Measurements from ENCODE around the gene RELL2. TPM values are rescaled to one million over a fixed set of nuclear protein-coding genes. Genes with fewer than 3 reads are reported as not detected.

Gene RELL2
- total RNA-seq, 2 experiments from 2014 or later: 28.0 to 43.1 TPM

DNA sequence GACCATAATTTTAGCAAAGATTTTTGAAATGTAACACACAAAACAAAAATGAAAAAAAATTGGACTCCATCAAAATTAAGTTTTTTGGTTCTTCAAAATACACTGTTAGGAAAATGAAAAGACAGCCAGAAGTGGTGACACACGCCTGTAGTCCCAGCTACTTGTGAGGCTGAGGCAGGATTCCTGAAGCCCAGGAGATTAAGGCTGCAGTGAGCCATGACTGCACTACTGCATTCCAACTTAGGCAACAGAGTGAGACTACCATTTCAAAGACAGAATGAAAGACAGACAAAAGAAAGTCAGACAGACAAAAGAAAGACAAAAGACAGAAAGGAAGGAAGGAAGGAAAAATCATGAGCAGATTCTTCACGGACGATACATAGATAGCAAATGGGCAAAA, 25.5 kb upstream of the RELL2 start:
- no peak for TF ChIP-seq EZH2phosphoT487 (IDR thresholded peaks at IDR 0.05; ENCODE audit: borderline replicate concordance, low read depth, low read length)
- TF ChIP-seq, protein P1, sequence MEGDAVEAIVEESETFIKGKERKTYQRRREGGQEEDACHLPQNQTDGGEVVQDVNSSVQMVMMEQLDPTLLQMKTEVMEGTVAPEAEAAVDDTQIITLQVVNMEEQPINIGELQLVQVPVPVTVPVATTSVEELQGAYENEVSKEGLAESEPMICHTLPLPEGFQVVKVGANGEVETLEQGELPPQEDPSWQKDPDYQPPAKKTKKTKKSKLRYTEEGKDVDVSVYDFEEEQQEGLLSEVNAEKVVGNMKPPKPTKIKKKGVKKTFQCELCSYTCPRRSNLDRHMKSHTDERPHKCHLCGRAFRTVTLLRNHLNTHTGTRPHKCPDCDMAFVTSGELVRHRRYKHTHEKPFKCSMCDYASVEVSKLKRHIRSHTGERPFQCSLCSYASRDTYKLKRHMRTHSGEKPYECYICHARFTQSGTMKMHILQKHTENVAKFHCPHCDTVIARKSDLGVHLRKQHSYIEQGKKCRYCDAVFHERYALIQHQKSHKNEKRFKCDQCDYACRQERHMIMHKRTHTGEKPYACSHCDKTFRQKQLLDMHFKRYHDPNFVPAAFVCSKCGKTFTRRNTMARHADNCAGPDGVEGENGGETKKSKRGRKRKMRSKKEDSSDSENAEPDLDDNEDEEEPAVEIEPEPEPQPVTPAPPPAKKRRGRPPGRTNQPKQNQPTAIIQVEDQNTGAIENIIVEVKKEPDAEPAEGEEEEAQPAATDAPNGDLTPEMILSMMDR (conservative IDR thresholded peaks at IDR 0.05; ENCODE audit: low read length): no peak
- Histone ChIP-seq H3K27ac (ENCODE audit: low read depth, low read length, poor library complexity, severe bottlenecking) (no peak overlapping the region), H4K20me1 (ENCODE audit: insufficient read depth, low read length) (peaks cover 17% of the 10 kb centered on the region), H2AFZ (ENCODE audit: low read length) (no peak overlapping the region), H3K9me2 (ENCODE audit: insufficient read depth, low read length) (no peaks in the 10 kb centered on the region), H3K4me2 (ENCODE audit: low read length) (no peak overlapping the region), H3K4me1 (ENCODE audit: insufficient read depth, low read length, poor library complexity, severe bottlenecking) (peaks cover 45% of the 10 kb centered on the region), H3K79me2 (ENCODE audit: insufficient read depth, low read depth, low read length) (peaks cover 89% of the 10 kb centered on the region), H3K9me3 (ENCODE audit: low read length) (no peaks in the 10 kb centered on the region), H3K4me3 (ENCODE audit: low read depth, low read length, poor library complexity, severe bottlenecking) (no peak overlapping the region), H3K36me3 (ENCODE audit: insufficient read depth, low read length) (peaks cover 41% of the 10 kb centered on the region)
- ChIA-PET POLR2A (interaction anchor here (1.2 kb wide), 1 partner anchor 25 kb away, joined by 5 read pairs; the partner anchor contains the start of genes HDAC3 and RELL2), CTCF (ENCODE audit: unreplicated experiment) (no interaction called here)
- DNase-seq (ENCODE audit: low spot score): no peak
- no TSS peak for BruUV-seq (replicated peaks)
- intact Hi-C loops (cut with micrococcal nuclease; ENCODE audit: unreplicated experiment): loop anchor here (10.0 kb wide), 1 partner anchor 96 kb away; no protein-coding TSS in a partner anchor

- CTCF ChIA-PET (ENCODE audit: unreplicated experiment): no interaction called here
- no peak for DNase-seq (ENCODE audit: low spot score)
- H3K79me2 ChIP-seq (ENCODE audit: insufficient read depth, low read depth, low read length): peaks cover 89% of the 10 kb centered on the region
- H3K27ac ChIP-seq (ENCODE audit: low read depth, low read length, poor library complexity, severe bottlenecking): no peak overlapping the region
- H3K4me3 ChIP-seq (ENCODE audit: low read depth, low read length, poor library complexity, severe bottlenecking): no peak overlapping the region
- no TSS peak for BruUV-seq (replicated peaks)
- no peak overlapping the region for H3K4me2 ChIP-seq (ENCODE audit: low read length)
- H3K36me3 ChIP-seq (ENCODE audit: insufficient read depth, low read length): peaks cover 47% of the 10 kb centered on the region
- H4K20me1 ChIP-seq (ENCODE audit: insufficient read depth, low read length): peaks cover 24% of the 10 kb centered on the region; the same call in 1 of the 2 replicates
- H3K9me3 ChIP-seq (ENCODE audit: low read length): no peaks in the 10 kb centered on the region
- intact Hi-C loops (cut with micrococcal nuclease; ENCODE audit: unreplicated experiment): loop anchor here (10.0 kb wide), 1 partner anchor 99 kb away; no protein-coding TSS in a partner anchor
- TF ChIP-seq EZH2phosphoT487 (IDR thresholded peaks at IDR 0.05; ENCODE audit: borderline replicate concordance, low read depth, low read length): no peak
- TF ChIP-seq, protein P1 (conservative IDR thresholded peaks at IDR 0.05; ENCODE audit: low read length): no peak
- peaks cover 51% of the 10 kb centered on the region for H3K4me1 ChIP-seq (ENCODE audit: insufficient read depth, low read length, poor library complexity, severe bottlenecking)
- no peak overlapping the region for H2AFZ ChIP-seq (ENCODE audit: low read length)
- H3K9me2 ChIP-seq (ENCODE audit: insufficient read depth, low read length): no peaks in the 10 kb centered on the region
- POLR2A ChIA-PET: interaction anchor here (0.6 to 1.9 kb wide), 4 partner anchors 11 to 576 kb away, joined by 3 to 6 read pairs (median 4); partner anchors contain the start of genes HDAC3 and RELL2
These were observed 23.5 kb upstream of the RELL2 start for GRCh38 chr5:141613344-141613743.

All from OCI-LY7 (cell line).